ENCODE results near the gene IKZF3. TPM values are rescaled to one million over a fixed set of nuclear protein-coding genes. Genes with fewer than 3 reads are reported as not detected.
"Not testable (repeated sequence)": the region's sequence is repeated elsewhere in the genome, so short reads cannot be mapped to it uniquely, and the experiment has no call there.

The IKZF3 gene
- total RNA-seq, 4 donors from 2014 or later, result 0.89 to 1.8 (median 0.97) TPM

DNA sequence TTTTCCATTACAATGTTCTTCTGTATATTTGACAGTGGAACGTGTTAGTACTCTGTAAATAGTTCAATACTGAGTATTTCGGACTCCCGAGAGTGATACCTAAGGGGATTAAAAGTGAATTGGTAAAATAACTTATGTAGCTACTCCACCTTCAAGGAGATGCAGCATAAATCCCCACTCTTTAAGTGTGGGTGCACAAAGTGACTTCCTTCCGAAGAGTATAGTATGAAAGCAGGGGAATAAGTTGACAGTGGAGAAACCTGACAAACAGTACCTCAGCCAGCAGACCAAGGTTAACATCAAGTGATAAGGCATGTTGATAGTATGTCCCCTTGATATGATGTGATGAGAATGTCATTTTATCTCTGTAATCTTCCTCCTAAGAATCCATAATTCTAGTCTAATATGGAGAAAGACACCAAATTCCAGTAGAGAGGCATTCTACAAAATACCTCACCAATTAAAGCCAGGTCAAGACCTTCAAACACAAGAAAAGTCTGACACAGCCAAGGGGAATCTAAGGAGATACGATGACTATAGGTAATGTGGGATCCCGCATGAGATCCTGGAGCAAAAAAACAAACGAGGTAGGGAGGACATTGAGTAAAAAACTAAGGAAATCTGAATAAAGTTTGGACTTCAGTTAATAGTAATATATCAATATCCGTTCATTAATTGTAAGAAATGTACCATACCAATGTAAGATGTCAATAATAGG, 2.1 kb upstream of the IKZF3 start:
- intact Hi-C loops (cut with DNase I; ENCODE audit: low total_unique reads), result loop anchor here (10.0 kb wide), 2 partner anchors 49 to 111 kb away; partner anchors contain the start of gene GSDMB
- 89 to 91% methylated on average over 8 of the region's 8 CpGs for WGBS, 2 donors
- no peak for TF ChIP-seq POLR2A (IDR thresholded peaks at IDR 0.05)
- TF ChIP-seq, protein P1, sequence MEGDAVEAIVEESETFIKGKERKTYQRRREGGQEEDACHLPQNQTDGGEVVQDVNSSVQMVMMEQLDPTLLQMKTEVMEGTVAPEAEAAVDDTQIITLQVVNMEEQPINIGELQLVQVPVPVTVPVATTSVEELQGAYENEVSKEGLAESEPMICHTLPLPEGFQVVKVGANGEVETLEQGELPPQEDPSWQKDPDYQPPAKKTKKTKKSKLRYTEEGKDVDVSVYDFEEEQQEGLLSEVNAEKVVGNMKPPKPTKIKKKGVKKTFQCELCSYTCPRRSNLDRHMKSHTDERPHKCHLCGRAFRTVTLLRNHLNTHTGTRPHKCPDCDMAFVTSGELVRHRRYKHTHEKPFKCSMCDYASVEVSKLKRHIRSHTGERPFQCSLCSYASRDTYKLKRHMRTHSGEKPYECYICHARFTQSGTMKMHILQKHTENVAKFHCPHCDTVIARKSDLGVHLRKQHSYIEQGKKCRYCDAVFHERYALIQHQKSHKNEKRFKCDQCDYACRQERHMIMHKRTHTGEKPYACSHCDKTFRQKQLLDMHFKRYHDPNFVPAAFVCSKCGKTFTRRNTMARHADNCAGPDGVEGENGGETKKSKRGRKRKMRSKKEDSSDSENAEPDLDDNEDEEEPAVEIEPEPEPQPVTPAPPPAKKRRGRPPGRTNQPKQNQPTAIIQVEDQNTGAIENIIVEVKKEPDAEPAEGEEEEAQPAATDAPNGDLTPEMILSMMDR (IDR thresholded peaks at IDR 0.05), result no peak
- H3K4me3 ChIP-seq (ENCODE audit: low read depth, poor library complexity, severe bottlenecking), result no peak overlapping the region
- no peak for DNase-seq (ENCODE audit: low spot score in 2 of 2)

DNA sequence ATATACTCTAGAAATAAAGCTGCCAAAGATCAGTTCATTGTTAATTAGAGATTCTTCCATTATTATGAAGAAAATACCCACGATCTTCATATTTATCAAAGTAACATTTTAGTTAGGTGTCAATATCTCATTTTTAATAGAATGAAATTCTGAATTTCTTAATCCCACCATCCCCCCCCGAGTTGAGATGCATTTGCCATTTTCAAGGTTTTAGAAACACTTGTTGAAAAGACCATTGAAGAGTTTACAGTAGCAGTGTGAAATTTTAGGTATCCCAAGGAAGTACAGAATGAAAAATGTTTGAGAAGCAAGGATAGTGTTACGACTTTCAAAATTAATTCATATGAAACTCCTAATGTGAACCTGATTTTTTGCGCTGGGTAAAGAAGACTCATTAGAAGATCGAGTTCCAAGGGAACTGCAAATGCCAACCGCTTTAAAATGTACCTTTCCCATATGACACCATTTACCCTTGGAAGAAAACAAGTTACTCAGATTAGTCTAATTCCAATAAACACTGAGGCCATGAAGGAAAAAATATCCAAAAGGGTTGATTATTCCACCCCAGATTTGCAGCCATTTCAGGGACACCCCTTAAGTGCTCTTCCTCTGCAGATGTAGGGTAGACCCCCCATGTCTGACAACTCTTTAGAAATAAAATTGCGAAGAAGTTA, 731 bp downstream of the IKZF3 start:
- 68 to 77% methylated on average over 7 of the region's 7 CpGs for WGBS, 2 donors
- TF ChIP-seq POLR2A (IDR thresholded peaks at IDR 0.05), result no peak
- TF ChIP-seq, protein P1 (IDR thresholded peaks at IDR 0.05), result no peak
- no peak for DNase-seq (ENCODE audit: low spot score in 2 of 2)
- H3K4me3 ChIP-seq (ENCODE audit: low read depth, poor library complexity, severe bottlenecking), result no peak overlapping the region
- intact Hi-C loops (cut with DNase I; ENCODE audit: low total_unique reads), result loop anchor here (10.0 kb wide), 2 partner anchors 51 to 109 kb away; partner anchors contain the start of gene GSDMB

DNA sequence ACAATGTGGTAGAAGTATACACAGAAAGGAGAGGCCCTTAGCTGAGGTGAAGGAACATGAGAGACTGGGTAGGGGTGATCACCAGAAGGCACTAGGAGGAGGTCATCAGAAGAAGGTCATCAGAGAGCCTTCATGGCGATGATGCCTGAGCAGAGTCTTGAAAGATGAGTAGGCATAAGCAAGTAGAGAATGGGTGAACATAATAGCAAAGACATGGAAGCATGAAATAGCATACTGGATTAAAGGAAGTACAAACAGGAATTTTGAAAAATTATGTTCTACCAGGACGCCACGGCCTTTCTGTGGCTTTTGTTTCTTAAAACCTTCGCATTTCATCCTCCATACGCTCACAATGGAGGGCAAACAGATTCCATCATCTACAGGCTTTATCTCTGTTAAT, 2.9 kb downstream of the IKZF3 start:
- no peak for DNase-seq (ENCODE audit: low spot score in 2 of 2)
- WGBS, 2 donors, result 81 to 93% methylated on average over 5 of the region's 5 CpGs
- intact Hi-C loops (cut with DNase I; ENCODE audit: low total_unique reads), result loop anchor here (10.0 kb wide), 2 partner anchors 54 to 106 kb away; partner anchors contain the start of gene GSDMB
- TF ChIP-seq, protein P1 (IDR thresholded peaks at IDR 0.05), result no peak
- no peak for TF ChIP-seq POLR2A (IDR thresholded peaks at IDR 0.05)
- no peak overlapping the region for H3K4me3 ChIP-seq (ENCODE audit: low read depth, poor library complexity, severe bottlenecking)

- intact Hi-C loops (cut with DNase I; ENCODE audit: low total_unique reads); DNase-seq (ENCODE audit: low spot score in 2 of 2); H3K4me3 ChIP-seq (ENCODE audit: low read depth, poor library complexity, severe bottlenecking): not testable (repeated sequence)
- 80 to 85% methylated on average over 9 of the region's 9 CpGs for WGBS, 2 donors
These were observed 8.0 kb downstream of the IKZF3 start for GRCh38 chr17:39855911-39856649.

- WGBS, 2 donors, result 75 to 78% methylated on average over 2 of the region's 2 CpGs
- TF ChIP-seq, protein P1 (IDR thresholded peaks at IDR 0.05), result no peak
- TF ChIP-seq POLR2A (IDR thresholded peaks at IDR 0.05), result no peak
- intact Hi-C loops (cut with DNase I; ENCODE audit: low total_unique reads), result no loop called here
These were observed 9.2 kb downstream of the IKZF3 start for GRCh38 chr17:39854909-39855308.

DNA sequence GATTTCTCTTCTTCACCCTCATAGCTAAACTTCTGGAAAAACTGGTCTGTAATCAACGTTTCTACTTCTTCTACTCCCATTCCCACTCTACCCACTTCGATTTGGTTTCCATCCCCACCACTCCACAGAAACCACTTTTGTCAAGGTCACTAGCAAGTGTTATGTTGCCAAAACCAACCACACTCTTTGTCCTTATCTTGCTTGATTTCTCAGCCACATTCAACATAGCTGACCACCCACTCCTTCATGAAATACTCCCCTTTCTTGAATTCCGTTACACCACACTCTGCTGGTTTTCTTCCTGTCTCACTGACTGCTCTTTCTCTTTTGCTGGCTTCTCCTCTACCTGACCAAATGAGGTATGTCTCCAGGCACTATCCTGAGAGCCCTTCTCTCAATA, 11.9 kb downstream of the IKZF3 start:
- H3K4me3 ChIP-seq (ENCODE audit: low read depth, poor library complexity, severe bottlenecking), result no peak overlapping the region
- WGBS, 2 donors, result 56 to 57% methylated on average over 3 of the region's 3 CpGs
- TF ChIP-seq POLR2A (IDR thresholded peaks at IDR 0.05), result no peak
- TF ChIP-seq, protein P1 (IDR thresholded peaks at IDR 0.05), result no peak
- intact Hi-C loops (cut with DNase I; ENCODE audit: low total_unique reads), result no loop called here
- DNase-seq (ENCODE audit: low spot score in 2 of 2), result no peak

More at GRCh38 chr17:39854909-39855308, 9.2 kb downstream of the IKZF3 start:
- no peak overlapping the region for H3K4me3 ChIP-seq (ENCODE audit: low read depth, poor library complexity, severe bottlenecking)
- no peak for DNase-seq (ENCODE audit: low spot score in 2 of 2)

DNA sequence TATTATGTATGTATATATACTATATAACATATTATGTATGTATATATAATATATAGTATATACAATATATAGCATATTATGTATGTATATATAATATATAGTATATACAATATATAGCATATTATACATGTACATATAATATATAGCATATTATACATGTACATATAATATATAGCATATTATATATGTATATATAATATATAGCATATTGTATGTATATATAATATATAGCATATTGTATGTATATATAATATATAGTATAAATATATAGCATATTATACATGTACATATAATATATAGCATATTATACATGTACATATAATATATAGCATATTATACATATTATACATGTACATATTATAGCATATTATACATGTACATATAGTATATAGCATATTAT, 13.9 kb downstream of the IKZF3 start:
- DNase-seq (ENCODE audit: low spot score in 2 of 2); intact Hi-C loops (cut with DNase I; ENCODE audit: low total_unique reads); H3K4me3 ChIP-seq (ENCODE audit: low read depth, poor library complexity, severe bottlenecking): not testable (repeated sequence)
